Right lung (tissue), 5 donors: Measurements from ENCODE around the gene AKNA. TPM values are rescaled to one million over a fixed set of nuclear protein-coding genes. Genes with fewer than 3 reads are reported as not detected.

Experiments
- DNase-seq, 2 donors: peaks; one replicate each; pipeline ENCODE4 v3.0.0-alpha.2; 2013
- polyA plus RNA-seq, 5 donors: library from polyadenylated mRNA; unstranded; fragments of 120-200 nt; gene quantifications; one replicate each; pipeline versions ENCODE4 v1.2.1 to v1.2.3, GENCODE V29; 2013; ENCODE audit warnings: inconsistent platforms in 1 of 5, low replicate concordance in 1 of 5; ENCODE audit not compliant: insufficient read length in 5 of 5, insufficient read depth in 1 of 5

AKNA gene
- polyA plus RNA-seq, 5 donors: 29.3 to 38.6 (median 31.2) TPM

- no peak for DNase-seq
These were observed 30.3 kb upstream of the AKNA start for GRCh38 chr9:114418053-114418452.

GRCh38 chr9:114417511-114417910, 29.7 kb upstream of the AKNA start:
- no peak for DNase-seq

- DNase-seq: no peak
These were observed 29.1 kb upstream of the AKNA start for GRCh38 chr9:114416906-114417305.

GRCh38 chr9:114416290-114416689, 28.5 kb upstream of the AKNA start:
- no peak for DNase-seq

- DNase-seq: no peak
These were observed 26.6 kb upstream of the AKNA start for GRCh38 chr9:114414346-114414745.

GRCh38 chr9:114413861-114414301, 26.1 kb upstream of the AKNA start:
- DNase-seq: no peak

GRCh38 chr9:114412048-114412683, 24.4 kb upstream of the AKNA start:
- no peak for DNase-seq

- no peak for DNase-seq
These were observed 23.7 kb upstream of the AKNA start for GRCh38 chr9:114411452-114411851.

GRCh38 chr9:114410910-114411309, 23.1 kb upstream of the AKNA start:
- no peak for DNase-seq

- DNase-seq: no peak
These were observed 22.1 kb upstream of the AKNA start for GRCh38 chr9:114409842-114410241.

GRCh38 chr9:114409103-114409780, 21.5 kb upstream of the AKNA start:
- DNase-seq: no peak

- no peak for DNase-seq
These were observed 20.9 kb upstream of the AKNA start for GRCh38 chr9:114408645-114409044.

- DNase-seq: no peak
These were observed 20.1 kb upstream of the AKNA start for GRCh38 chr9:114407889-114408288.

- no peak for DNase-seq
These were observed 18.7 kb upstream of the AKNA start for GRCh38 chr9:114406441-114406840.

GRCh38 chr9:114405294-114406034, 17.7 kb upstream of the AKNA start:
- peak; percentile 64 to 76 for DNase-seq

- no peak for DNase-seq
These were observed 16.7 kb upstream of the AKNA start for GRCh38 chr9:114404531-114404930.

GRCh38 chr9:114403153-114403756, 15.5 kb upstream of the AKNA start:
- DNase-seq: no peak

- DNase-seq: no peak
These were observed 13.6 kb upstream of the AKNA start for GRCh38 chr9:114401344-114401743.

- DNase-seq: no peak
These were observed 13.0 kb upstream of the AKNA start for GRCh38 chr9:114400772-114401171.

- no peak for DNase-seq
These were observed 12.4 kb upstream of the AKNA start for GRCh38 chr9:114400219-114400618.

GRCh38 chr9:114399381-114399780, 11.6 kb upstream of the AKNA start:
- no peak for DNase-seq

- DNase-seq: peak; percentile 93
These were observed 10.2 kb upstream of the AKNA start for GRCh38 chr9:114397848-114398605.
